ENCODE measurements around the gene GNE.

- TF ChIP-seq CTCF (IDR thresholded peaks at IDR 0.05) (no peak), POLR2A (IDR thresholded peaks at IDR 0.05) (no peak)
Observed at GRCh38 chr9:36293171-36293570, 34.9 kb upstream of the GNE start.
